ENCODE data around the gene DDX42.

The DDX42 gene

GRCh38 chr17:63821804-63822203, 47.8 kb downstream of the DDX42 start:
- no peak for DNase-seq (ENCODE audit: low read depth in 2 of 2)

- no peak for DNase-seq (ENCODE audit: low read depth in 2 of 2)
Measured at GRCh38 chr17:63822537-63822936, 48.6 kb downstream of the DDX42 start.

- DNase-seq (ENCODE audit: low read depth in 2 of 2) = no peak
Measured at GRCh38 chr17:63823659-63824331, 49.8 kb downstream of the DDX42 start.

GRCh38 chr17:63824362-63824761, 50.4 kb downstream of the DDX42 start:
- DNase-seq (ENCODE audit: low read depth in 2 of 2) = no peak

DNA sequence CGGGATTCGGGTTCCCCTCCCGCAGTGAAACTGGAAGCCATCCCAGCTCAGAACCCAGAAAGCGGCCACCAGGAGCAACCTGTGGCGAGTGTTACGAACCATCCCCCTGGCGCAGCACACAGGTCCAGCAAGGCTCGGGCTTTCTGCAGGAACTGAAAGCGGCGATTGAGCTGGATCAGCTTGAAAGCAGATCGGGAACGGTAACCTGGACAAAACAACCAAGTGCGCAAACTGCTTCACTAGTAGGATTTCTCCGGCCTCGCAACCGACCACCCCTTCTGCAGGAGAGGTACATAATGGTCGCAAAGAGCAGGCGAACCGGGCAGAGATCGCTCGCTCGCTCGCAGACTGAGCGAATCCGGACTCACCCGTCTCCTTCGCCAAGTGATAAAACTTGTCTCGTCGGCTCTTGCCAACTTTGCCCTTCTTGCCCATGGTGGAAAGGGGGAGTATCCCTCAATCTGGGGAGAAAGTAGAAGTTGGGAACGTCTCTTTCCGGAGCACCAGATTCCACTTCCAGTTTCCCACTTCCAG, 52.6 kb downstream of the DDX42 start:
- DNase-seq (ENCODE audit: low read depth in 2 of 2) = no peak

GRCh38 chr17:63827002-63827800, 53.2 kb downstream of the DDX42 start, which contains the start of the genes FTSJ3 and PSMC5:
Gene FTSJ3 (minus strand): TSS chr17:63827663. CDS start chr17:63826902, 761 bp downstream.
Gene PSMC5 (plus strand): TSS chr17:63827431. CDS start chr17:63827491, 60 bp downstream.
- DNase-seq (ENCODE audit: low read depth in 2 of 2) = peak; percentile 86 to 91

DNA sequence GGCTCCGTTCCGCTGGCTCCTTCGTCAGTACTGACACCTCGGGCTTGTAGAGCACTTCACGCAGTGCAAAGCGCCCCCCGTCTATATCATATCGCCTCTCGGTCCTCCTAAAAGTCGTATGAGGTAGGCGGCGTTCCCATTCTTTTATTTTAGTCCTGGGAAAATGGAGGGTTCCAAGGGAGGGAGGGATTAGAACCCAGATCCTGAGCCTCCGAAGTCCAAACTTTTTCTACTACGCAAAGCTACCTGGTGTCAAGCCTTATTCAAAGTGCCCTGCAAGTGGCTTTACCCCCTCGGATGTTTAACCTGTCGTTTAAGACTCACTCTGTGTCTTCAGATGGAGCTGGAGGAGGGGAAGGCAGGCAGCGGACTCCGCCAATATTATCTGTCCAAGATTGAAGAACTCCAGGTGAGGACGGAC, 53.8 kb downstream of the DDX42 start:
- no peak for DNase-seq (ENCODE audit: low read depth in 2 of 2)

GRCh38 chr17:63828936-63829335, 55.0 kb downstream of the DDX42 start:
- no peak for DNase-seq (ENCODE audit: low read depth in 2 of 2)

DNA sequence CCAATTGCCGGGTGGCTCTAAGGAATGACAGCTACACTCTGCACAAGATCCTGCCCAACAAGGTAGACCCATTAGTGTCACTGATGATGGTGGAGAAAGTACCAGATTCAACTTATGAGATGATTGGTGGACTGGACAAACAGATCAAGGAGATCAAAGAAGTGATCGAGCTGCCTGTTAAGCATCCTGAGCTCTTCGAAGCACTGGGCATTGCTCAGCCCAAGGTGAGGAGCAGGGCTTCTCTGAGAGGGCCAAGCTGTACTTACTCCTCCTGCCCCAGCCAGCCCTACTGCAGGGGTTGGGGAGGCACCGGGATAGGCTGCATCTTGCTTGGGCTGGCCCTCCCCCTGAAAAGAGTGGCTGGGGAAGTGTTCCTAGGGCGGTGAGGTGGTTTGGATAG, 56.3 kb downstream of the DDX42 start:
- DNase-seq (ENCODE audit: low read depth in 2 of 2) = no peak

- no peak for DNase-seq (ENCODE audit: low read depth in 2 of 2)
Measured at GRCh38 chr17:63830904-63831491, 57.0 kb downstream of the DDX42 start.

DNA sequence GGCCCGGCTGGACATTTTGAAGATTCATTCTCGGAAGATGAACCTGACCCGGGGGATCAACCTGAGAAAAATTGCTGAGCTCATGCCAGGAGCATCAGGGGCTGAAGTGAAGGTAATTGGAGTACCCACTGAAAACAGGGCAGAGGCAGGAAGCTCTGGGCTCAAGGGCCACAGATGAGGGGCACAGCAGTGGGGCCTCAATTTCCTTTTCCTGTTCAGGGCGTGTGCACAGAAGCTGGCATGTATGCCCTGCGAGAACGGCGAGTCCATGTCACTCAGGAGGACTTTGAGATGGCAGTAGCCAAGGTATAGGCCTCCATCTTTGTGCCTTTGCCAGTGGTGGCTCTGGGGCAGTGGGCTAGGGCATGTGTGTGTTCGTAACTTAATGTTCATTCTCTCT, 57.5 kb downstream of the DDX42 start:
- no peak for DNase-seq (ENCODE audit: low read depth in 2 of 2)

GRCh38 chr17:63832014-63832413, 58.0 kb downstream of the DDX42 start:
- DNase-seq (ENCODE audit: low read depth in 2 of 2) = no peak

DNA sequence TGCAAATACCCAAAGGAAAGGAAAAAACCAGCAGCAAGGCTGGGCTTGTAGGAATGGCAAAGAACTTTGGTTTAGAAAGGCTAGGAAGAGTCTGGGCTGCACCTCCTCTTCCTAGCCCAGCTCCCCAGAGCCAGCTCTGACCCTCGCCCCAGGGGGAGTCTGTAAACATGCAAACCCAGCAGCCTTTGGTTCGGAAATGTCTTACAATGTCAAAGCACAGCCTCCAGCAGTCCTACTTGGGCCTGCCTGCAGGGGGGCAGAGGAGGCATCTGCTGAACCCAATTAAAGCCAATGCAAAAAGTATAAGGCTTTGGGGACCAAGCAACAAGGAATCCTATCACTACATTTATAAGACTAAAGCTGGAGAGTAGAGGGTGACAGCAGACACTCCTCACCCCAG, 58.5 kb downstream of the DDX42 start:
- no peak for DNase-seq (ENCODE audit: low read depth in 2 of 2)

GRCh38 chr17:63833026-63833740, 59.2 kb downstream of the DDX42 start:
- no peak for DNase-seq (ENCODE audit: low read depth in 2 of 2)

GRCh38 chr17:63833741-63834373, 59.9 kb downstream of the DDX42 start:
- no peak for DNase-seq (ENCODE audit: low read depth in 2 of 2)

- no peak for DNase-seq (ENCODE audit: low read depth in 2 of 2)
Measured at GRCh38 chr17:63834431-63835166, 60.6 kb downstream of the DDX42 start.

DNA sequence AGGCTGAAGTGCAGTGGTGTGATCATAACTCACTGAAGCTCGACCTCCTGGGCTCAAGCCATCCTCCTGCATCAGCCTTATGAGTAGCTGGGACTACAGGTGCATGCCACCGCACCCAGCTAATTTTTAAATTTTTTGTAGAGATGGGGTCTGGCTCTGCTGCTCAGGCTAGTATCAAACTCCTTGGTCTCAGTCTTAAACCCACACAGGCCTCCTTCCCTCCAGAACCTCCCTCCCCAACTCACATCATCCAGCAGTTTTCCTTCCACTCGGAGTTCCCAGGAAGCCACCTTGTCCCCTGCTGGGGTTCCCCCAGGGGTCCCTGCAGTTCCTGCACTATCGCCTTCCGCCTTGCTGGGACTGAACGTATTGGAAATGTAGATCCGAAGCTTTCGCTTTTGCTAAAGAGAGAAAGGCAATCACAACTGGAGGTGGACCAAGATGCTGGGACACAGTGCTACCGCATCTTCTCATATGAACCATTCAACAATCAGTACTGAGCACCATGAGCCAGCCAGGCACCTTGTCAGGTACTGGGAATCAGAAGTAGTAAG, 61.3 kb downstream of the DDX42 start:
- DNase-seq (ENCODE audit: low read depth in 2 of 2) = no peak

DNA sequence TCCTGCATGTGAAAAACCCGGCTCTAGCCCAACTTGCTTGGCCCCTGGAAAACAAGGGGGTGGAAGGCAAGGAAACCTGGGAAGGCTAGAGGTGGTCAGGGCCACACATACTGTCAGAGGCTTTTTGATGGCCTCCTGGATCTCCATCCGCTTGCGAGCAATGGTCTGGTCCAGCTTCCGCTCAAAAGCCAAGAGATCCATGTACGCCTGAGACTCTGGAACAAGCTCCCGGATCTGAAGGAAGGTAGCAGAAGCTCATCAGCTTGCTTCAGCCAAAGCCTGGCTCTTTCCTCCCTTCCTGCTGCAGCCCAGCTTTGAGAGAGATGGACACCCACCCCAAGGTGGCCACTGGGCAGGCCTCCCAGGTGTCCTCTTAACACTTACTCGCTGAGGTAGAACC, 62.8 kb downstream of the DDX42 start:
- DNase-seq (ENCODE audit: low read depth in 2 of 2) = no peak

- DNase-seq (ENCODE audit: low read depth in 2 of 2) = no peak
Measured at GRCh38 chr17:63837480-63837879, 63.5 kb downstream of the DDX42 start.

DNA sequence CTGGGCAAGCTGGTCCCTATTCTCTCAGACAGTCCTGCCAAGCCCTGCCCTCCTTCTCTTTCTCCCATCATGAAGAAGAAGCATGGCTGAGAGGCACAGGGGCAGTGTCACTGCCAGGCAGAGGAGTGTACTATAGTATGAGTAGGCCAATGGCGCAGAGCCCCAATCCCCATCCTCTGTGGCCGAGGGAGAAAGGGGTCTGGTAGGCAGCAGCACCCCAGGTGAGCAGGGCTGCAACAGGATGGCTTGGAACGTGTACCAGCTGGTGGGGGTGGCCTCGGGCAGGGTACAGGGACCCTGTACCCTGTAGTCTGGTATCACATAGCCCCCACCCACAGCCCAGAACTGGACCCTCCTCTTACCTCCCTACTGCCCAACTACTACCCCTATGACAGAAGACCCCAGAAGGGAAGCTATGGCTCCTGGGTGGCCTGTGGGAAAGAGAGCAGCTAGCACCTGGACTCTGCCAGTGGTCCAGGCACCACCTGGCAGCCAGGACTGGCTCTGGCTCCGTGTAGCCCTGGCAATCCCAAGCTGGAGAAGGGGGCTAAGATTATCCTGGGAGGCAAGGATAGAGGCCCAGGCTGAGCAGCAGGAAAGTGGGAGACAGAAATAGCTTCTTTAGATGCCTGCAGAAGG, 64.1 kb downstream of the DDX42 start:
- no peak for DNase-seq (ENCODE audit: low read depth in 2 of 2)

All from stimulated activated CD4-positive, alpha-beta T cell treated with anti-CD3 and anti-CD28 coated beads, Interleukin-12 subunit alpha, Interleukin-12 subunit beta, amount 100 ng/mL, for 24 hours (primary cell).